ENCODE measurements around the gene NHLRC4. TPM values are rescaled to one million over a fixed set of nuclear protein-coding genes. Genes with fewer than 3 reads are reported as not detected.

NHLRC4 gene
- total RNA-seq, 1 experiment from 2014 or later, result 0.92 TPM

GRCh38 chr16:525123-525519 lies 41.7 kb upstream of the NHLRC4 start:
- POLR2A ChIA-PET, result no interaction called here
- H3K4me1 Mint-ChIP-seq, result peaks cover 20% of the 10 kb centered on the region
- CTCF ChIA-PET, result no interaction called here
- DNase-seq (ENCODE audit: low spot score), result no peak
- no peak overlapping the region for H3K4me3 Mint-ChIP-seq
- H3K36me3 Mint-ChIP-seq, result 0 out of 2 replicates have a peak, but pooled peaks cover 2% of the 10 kb centered on the region
- no peaks in the 10 kb centered on the region for H3K27me3 Mint-ChIP-seq (ENCODE audit: low read depth)
- TF ChIP-seq USF1 (CRISPR knock-in tag; IDR thresholded peaks at IDR 0.05) (no peak), CREB1 (CRISPR knock-in tag; IDR thresholded peaks at IDR 0.05) (no peak), ZNF263 (CRISPR knock-in tag; IDR thresholded peaks at IDR 0.05; ENCODE audit: low read depth) (no peak), ZNF232 (CRISPR knock-in tag; IDR thresholded peaks at IDR 0.05) (no peak), ERG (CRISPR knock-in tag; IDR thresholded peaks at IDR 0.05) (no peak), SMAD3 (CRISPR knock-in tag; IDR thresholded peaks at IDR 0.05; ENCODE audit: borderline replicate concordance) (no peak), RELA (CRISPR knock-in tag; IDR thresholded peaks at IDR 0.05; ENCODE audit: borderline replicate concordance) (no peak), CREM (CRISPR knock-in tag; IDR thresholded peaks at IDR 0.05) (no peak), EMX1 (CRISPR knock-in tag; IDR thresholded peaks at IDR 0.05) (no peak), OVOL2 (CRISPR knock-in tag; IDR thresholded peaks at IDR 0.05; ENCODE audit: borderline replicate concordance) (no peak)
- peak overlapping the region; percentile 89 for H3K27ac Mint-ChIP-seq
- ATAC-seq, result no peak
- H3K9me3 Mint-ChIP-seq, result no peaks in the 10 kb centered on the region

GRCh38 chr16:525520-526180 lies 41.2 kb upstream of the NHLRC4 start:
- TF ChIP-seq ZNF671 (CRISPR knock-in tag; IDR thresholded peaks at IDR 0.05) (no peak), GRHL2 (CRISPR knock-in tag; IDR thresholded peaks at IDR 0.05; ENCODE audit: insufficient replicate concordance, severe bottlenecking) (no peak), ZNF263 (CRISPR knock-in tag; IDR thresholded peaks at IDR 0.05; ENCODE audit: low read depth) (0 out of 2 replicates have a peak, but pooled peaks have one; percentile 8)
- ChIA-PET CTCF (interaction anchor here (0.6 to 1.6 kb wide), 3 partner anchors 51 to 1419 kb away, joined by 3 to 4 read pairs (median 3); no protein-coding TSS in a partner anchor), POLR2A (no interaction called here)
- H3K27me3 Mint-ChIP-seq (ENCODE audit: low read depth), result no peaks in the 10 kb centered on the region
- peaks cover 20% of the 10 kb centered on the region for H3K4me1 Mint-ChIP-seq
- peak overlapping the region; percentile 89 for H3K27ac Mint-ChIP-seq
- peak overlapping the region; percentile 89 for H3K4me3 Mint-ChIP-seq
- no peak for ATAC-seq
- no peak for DNase-seq (ENCODE audit: low spot score)
- H3K9me3 Mint-ChIP-seq, result no peaks in the 10 kb centered on the region
- 0 out of 2 replicates have a peak, but pooled peaks cover 2% of the 10 kb centered on the region for H3K36me3 Mint-ChIP-seq

GRCh38 chr16:526181-527014 lies 40.4 kb upstream of the NHLRC4 start:
- ChIA-PET POLR2A (interaction anchor here (1.2 kb wide), 1 partner anchor 13 kb away, joined by 3 read pairs; no protein-coding TSS in a partner anchor), CTCF (interaction anchor here (0.6 to 2.1 kb wide), 14 partner anchors 10 to 1629 kb away, joined by 3 to 10 read pairs (median 4); partner anchors contain the start of gene TRAF7)
- peak; percentile 4 for ATAC-seq

More at GRCh38 chr16:526181-527014, 40.4 kb upstream of the NHLRC4 start:
- Mint-ChIP-seq H3K4me1 (peaks cover 20% of the 10 kb centered on the region), H3K27me3 (ENCODE audit: low read depth) (no peaks in the 10 kb centered on the region), H3K4me3 (peak overlapping the region; percentile 89), H3K36me3 (0 out of 2 replicates have a peak, but pooled peaks cover 2% of the 10 kb centered on the region), H3K27ac (peak overlapping the region; percentile 76; the same call in 1 of the 2 replicates), H3K9me3 (no peaks in the 10 kb centered on the region)
- no peak for TF ChIP-seq NFE2L1 (CRISPR knock-in tag; IDR thresholded peaks at IDR 0.05)
- peak; percentile 12; the same call in 1 of the 2 replicates for TF ChIP-seq TCF7 (CRISPR knock-in tag; IDR thresholded peaks at IDR 0.05; ENCODE audit: low read depth)
- TF ChIP-seq NR2C2 (CRISPR knock-in tag; IDR thresholded peaks at IDR 0.05), result peak; percentile 37; the same call in 1 of the 2 replicates
- no peak for TF ChIP-seq AFF4 (CRISPR knock-in tag; IDR thresholded peaks at IDR 0.05; ENCODE audit: borderline replicate concordance)
- TF ChIP-seq MYBL2 (CRISPR knock-in tag; IDR thresholded peaks at IDR 0.05), result 0 out of 2 replicates have a peak, but pooled peaks have one; percentile 19
- 0 out of 2 replicates have a peak, but pooled peaks have one; percentile 33 for TF ChIP-seq E2F1 (CRISPR knock-in tag; IDR thresholded peaks at IDR 0.05)
- no peak for TF ChIP-seq ZNF121 (CRISPR knock-in tag; IDR thresholded peaks at IDR 0.05)
- peak; percentile 54 for DNase-seq (ENCODE audit: low spot score)

Measured in WTC11 (cell line).